Endometrial microvascular endothelial cells (primary cell): ENCODE results near the gene EPB41L2. TPM values are rescaled to one million over a fixed set of nuclear protein-coding genes. Genes with fewer than 3 reads are reported as not detected.
"Not testable (repeated sequence)": the region's sequence is repeated elsewhere in the genome, so short reads cannot be mapped to it uniquely, and the experiment has no call there.

Experiments
- in situ Hi-C: cut with HindIII; loops from 2 replicates; pipeline ENCODE4 v1.10.0; 2017; ENCODE audit warnings: low sequenced_read_pairs, low pct_unique_long_range_greater_than_20kb; ENCODE audit errors: inconsistent ontology term
- total RNA-seq: library from RNA; depleted of rRNA; stranded (reverse); fragments of >200 nt; gene quantifications from one replicate; pipeline ENCODE4 v1.2.3, GENCODE V29; 2015; ENCODE audit errors: inconsistent ontology term

Gene EPB41L2
- total RNA-seq, 1 donor from 2014 or later: 50.5 TPM

DNA sequence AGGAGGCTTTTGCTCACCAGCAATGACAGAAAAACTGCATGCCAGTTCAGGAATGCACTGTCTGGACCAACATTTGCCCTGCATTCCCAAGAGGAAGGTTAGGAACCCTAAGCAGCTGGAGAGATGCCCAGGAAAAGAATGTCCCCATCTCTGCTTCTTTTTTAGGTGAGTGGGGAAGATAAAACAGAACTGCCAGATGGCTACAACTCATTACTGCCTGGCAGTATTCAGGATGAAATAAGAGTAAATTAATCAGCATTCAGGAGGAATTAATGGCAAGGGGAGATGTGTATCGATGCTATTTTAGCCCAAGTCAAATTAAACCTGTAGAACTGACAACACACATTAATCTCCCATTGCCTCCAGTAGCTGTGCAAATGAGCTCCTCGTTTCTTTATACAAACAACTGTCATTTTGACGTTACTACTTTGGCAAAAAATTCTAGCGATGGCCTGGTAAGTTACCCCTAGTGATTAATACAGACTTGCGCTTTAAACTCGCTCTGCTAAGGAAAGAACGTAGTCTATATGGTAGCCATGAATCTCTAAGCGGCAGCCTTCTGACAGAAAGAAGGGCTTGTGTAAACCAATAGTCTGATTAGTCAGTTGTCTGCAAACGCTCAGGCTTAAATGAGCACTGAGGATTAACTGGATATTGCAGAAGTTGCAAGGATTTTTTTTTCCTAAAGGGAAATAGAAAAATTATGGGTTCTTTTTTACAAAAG lies 252.6 kb downstream of the EPB41L2 start:
- in situ Hi-C loops: no loop called here

DNA sequence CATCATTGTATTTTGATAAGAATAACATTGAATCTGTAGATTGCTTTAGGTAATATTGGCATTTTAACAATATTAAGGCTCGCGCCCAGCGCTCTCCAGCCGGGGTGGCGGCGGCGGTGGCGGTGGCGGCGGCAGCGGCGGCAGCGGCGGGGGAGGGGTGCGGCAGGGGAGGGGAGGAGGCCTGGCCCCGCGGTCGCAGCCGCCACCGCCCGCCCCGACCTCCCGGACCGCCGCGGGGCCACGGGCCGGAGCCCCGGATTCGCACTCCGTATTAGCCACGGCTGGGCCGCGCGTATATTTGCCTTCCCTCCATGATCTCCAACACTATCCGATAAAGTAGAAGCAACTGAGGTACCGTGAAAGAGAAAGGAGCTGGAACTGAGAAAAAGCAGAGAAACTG lies 261.7 kb downstream of the EPB41L2 start:
- in situ Hi-C loops: not testable (repeated sequence)

DNA sequence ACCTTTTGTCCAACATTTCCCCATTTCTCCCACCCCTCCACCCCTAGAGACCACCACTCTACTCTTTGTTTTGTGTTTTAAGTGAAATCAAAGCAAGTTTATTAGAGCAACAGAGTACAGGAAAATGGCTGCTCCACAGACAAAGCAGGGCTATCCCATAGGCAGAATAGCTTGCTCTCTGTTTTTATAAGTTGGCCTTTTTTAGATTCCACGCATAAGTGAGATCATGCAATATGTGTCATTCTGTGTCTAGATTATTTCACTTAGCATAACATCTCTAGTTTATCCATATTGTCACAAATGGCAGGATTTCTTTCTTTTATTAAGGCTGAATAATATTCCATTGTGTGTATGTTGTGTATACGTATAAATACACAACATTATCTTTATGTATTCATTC lies 266.0 kb downstream of the EPB41L2 start:
- in situ Hi-C loops: no loop called here

DNA sequence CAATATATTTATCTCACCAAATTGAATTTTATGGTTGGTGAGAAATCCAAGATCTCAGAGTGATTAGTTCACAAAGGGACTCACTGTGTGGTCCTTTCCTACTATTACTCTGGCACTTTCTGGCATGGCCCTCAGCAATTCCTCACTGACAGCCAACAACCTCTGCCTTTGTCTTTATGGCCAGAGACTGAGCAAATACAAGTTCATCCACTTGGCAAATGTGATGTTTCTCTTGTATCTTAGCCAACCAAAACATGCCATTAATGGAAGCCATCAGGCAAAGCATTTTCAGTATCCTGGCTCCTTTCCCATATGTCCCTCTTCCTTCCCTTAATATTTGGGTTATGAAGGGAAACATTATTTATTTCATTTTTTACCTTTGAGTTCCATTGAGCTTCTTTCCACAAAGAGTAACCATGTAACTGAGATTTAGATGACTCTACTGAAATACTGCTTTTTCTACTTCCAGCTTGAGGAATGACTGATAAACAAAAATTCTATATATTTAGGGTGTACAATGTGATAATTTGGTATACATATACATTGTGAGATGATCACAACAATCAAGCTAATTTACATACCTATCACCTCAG lies 266.6 kb downstream of the EPB41L2 start:
- in situ Hi-C loops: no loop called here

DNA sequence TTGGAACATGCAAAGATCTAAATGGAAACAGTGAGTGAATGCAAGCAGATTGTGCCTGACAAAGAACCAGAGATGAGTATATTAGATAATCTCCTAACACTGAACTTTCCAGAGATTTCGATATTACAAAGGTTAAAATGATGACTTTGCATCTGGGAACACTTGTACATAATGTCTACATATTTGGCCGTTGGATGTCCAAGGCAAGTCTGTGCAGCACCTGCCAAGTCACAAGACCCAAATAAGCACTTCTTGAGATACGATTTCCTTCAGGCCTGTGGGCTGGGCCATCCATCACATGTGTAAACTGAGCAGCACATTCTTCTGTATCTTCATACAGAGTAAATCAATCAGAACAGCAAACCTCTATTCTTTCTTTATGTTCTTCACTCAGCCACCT lies 268.3 kb downstream of the EPB41L2 start:
- in situ Hi-C loops: no loop called here

DNA sequence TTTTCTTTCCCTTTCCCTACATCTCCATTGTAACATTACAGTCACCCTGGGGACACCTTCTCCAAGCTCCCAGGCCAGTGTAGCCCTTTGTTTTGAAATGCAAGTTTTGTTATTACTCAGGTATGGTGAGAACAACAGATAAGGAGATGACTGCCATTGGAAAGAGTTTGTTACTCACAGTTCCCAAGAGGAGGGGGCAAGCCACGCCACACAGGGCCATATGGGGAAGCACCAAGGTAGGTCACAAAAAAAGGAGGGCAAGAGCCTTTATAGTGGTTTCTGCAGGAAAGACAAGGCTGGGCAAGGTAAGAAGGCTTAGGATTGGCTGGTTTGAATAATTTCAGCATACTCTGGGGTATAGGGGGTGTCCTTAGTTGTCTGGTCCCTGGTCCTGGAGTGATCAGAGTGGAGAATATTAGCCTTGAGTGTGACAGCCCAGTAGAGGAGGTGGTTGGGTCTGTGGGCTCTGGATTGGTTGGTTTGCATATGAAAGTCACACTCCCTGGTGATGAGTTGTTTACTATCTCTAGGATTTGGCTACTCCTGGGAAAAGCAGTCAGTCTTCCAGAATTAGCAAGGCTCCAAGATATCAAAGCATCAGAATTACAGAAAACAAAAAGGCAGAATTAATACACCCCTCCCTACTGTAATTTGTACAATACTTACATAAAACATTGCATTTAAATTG lies 268.9 kb downstream of the EPB41L2 start:
- in situ Hi-C loops: no loop called here

Other genes starting within 250 kb of the EPB41L2 start
- not detected for gene SMLR1, start 235.8 kb downstream of the EPB41L2 start, total RNA-seq
- gene AKAP7, start 72.2 kb upstream of the EPB41L2 start, total RNA-seq: 4.0 TPM